H4 (cell line): ENCODE results near the gene CLK3. TPM values are rescaled to one million over a fixed set of nuclear protein-coding genes. Genes with fewer than 3 reads are reported as not detected.
"Not testable (repeated sequence)": the region's sequence is repeated elsewhere in the genome, so short reads cannot be mapped to it uniquely, and the experiment has no call there.

Experiments
- DNase-seq: peaks from one replicate; pipeline ENCODE4 v3.0.0-alpha.2; 2015; ENCODE audit warnings: low spot score
- total RNA-seq: library from RNA; depleted of rRNA; stranded (reverse); fragments of >200 nt; shearing (Covaris generic); gene quantifications from 2 replicates; pipeline ENCODE4 v1.2.3, GENCODE V29; 2014; rRNA removed

CLK3 gene
- 46.1 and 54.9 TPM in 2 replicates for total RNA-seq

DNA sequence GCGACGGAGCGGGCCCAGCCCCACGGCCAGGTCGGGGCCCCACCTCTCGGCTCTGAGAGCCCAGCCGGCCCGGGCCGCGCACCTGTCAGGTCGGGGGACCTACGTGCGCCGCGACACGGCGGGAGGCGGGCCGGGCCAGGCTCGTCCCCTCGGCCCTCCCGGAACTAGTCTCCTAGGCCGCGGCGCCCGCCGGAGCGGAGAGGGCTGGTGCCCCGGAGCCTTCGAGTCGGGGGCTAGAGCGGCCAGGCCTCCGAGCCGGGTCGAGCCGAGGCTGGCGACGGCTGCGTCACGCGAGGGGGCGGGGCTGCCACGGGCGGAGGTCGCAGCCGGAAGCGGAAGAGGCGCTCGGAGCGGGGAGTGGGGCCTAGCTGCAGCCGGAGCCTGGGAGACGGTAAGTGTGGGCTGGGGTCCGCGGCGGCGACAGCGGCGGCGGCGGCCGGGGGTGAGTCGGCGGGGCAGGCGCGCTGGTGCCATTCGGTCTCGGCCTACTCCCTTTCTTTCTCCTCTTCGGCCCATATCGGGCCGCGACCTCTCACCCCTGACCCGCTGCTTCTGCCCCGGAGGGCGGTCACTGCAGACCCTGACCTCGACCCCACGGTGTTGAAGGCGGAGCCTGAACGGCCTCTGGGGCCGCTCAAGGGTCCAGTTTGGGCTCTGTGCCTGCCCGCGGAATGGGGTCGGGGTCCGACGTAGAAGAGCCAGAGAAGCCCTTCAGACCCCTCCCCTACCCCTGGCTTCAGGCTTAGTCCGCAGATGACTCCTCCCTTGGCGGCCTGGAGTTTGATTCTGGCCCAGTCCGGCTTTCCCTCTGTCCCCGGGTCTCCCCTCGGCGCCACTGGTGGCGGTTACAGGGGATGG is at the start of gene CLK3:
Gene CLK3 (plus strand): TSS at position 329 of the 858 bp plus-strand sequence. CDS start 3,361 bp downstream, outside the sequence.
- peak; percentile 86 for DNase-seq

DNA sequence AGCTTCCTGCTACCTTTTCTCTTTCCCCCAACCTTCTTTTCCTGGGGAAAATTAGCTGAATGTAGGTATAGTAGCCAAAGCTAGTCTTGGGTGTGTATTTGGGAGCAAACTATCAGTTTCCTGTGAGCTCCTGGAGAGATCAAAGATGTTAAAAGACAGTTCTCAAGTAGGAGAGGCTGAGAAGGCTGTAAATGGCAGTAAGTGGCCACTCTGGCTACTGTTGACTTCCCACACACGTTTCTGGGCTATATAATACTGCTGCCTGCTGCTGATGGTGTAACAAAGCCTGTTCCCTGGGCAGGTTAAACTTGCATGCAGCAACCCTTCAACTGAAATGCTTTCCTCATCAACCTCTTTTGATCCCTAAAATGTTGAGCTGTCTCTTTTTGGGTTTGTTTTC is 47.0 kb upstream of the CLK3 start:
- DNase-seq, result no peak

GRCh38 chr15:74569731-74570070 is 45.9 kb upstream of the CLK3 start:
- DNase-seq, result no peak

DNA sequence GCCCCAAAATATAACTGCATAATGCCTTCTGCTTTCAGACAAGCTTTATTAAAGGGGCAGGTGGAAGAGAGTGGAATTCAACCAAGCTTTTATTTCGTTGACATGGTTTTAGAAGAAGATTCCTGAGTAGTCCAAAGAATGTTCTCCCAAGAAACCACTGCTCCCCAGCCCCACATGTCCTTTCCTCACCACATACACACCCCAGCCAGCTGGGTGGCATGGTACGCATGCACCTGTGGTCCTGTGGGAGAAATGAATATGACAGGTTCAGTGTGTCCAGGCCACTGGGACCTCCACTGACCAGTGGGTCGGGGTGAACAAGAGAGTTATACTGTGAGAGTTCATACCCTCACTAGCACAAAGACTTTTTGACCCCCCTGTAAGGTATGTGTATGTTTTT is 44.4 kb upstream of the CLK3 start:
- DNase-seq, result no peak

DNA sequence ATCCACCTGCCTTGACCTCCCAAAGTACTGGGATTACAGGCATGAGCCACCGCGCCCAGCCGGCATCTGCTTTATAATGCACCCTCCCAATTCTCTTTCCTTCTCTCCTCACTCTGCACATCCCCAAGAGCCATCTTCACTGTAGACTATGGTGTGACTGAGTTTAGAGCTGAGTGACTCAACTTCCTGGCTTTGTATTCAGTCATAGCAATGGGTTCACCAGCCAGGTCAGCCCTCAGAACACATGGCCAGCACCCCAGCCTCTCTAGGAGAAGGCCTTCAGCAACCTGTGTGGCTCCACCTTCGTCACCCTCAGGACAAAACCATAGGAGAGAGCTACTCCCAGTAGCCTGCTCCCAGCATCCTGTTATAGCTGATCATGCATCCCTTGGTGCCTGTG is 41.6 kb upstream of the CLK3 start:
- DNase-seq, result no peak

GRCh38 chr15:74578496-74578994 is 37.1 kb upstream of the CLK3 start:
- no peak for DNase-seq

DNA sequence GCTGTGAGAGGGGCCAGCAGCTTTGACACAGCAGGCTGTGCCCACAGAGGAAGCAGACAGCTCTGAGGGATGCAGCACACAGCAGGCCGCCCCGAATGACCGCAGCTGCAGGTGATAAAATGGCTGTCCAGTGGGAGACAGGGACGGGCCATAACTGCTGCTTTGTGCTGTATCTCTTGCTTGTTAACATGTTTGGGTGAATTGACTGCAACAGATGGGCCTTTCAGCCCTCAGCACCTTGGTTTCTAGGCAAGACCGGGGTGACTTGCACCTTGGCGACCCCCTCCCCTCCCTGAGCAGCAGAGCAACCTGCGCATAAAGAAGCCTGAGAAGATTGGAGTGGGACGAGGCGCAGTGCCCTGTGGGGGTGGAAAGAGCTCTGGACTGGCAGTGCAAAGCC is 36.6 kb upstream of the CLK3 start:
- no peak for DNase-seq

- DNase-seq, result no peak
These were observed 34.9 kb upstream of the CLK3 start for GRCh38 chr15:74580538-74581350.

DNA sequence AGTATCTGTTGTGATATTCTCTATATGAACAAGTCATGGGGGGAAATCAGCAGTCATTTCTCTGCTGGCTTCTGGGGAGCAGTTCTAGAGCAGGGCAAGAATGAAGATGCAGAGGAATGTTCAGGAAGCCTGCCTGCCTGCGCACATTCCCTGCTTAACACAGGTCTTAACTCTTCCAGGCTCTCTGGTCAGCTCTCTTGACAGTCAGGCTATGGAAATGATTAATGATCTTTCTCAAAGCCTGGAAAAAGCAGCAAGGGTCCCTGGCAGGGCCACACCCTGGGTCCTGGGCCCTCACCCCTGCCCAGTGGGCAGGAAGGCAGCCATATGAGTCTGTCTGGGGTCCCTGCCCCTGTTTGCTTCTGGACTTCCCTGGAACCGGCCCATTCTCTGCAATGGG is 31.4 kb upstream of the CLK3 start:
- no peak for DNase-seq

- no peak for DNase-seq
These were observed 30.9 kb upstream of the CLK3 start for GRCh38 chr15:74584779-74585178.

GRCh38 chr15:74585191-74585590 is 30.4 kb upstream of the CLK3 start:
- no peak for DNase-seq

DNA sequence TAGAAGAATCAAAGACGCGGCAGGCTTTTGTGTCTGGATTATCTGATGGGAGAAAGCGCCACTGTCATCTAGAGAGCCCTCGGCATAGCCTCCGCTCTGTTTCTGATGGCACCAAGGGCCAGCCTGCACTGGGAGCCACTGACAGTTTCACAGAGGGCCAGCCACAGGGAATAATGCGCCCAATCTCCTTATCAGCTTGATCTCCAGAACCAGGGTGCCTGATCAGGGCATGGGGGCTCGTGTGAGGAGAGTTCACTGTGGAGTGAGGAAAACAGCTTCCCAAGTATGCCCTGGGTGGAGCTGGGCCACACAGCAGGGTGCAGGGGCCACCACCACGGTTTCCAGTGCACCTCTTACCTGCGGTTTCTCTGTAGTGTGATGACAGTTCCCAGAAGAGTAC is 29.8 kb upstream of the CLK3 start:
- no peak for DNase-seq

GRCh38 chr15:74589826-74590225 is 25.8 kb upstream of the CLK3 start:
- DNase-seq, result no peak

DNA sequence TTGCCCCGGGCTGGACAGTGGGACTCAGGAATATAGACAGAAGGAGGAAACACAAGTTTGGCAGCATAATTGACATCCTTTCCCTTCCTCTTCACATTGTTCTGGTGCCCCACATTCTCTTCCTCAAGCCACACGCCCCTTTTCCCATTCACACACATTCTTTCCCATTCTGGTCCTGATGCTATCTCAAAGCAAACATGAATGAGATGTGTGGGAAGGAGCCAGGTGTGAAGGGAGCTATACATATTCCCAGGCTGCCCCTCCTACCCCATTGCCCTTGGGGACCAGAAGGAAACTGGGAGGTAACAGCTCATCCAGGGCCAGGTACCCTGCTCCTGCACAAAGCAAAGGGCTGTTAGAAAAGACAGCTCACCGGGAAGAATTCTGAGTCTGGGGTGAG is 23.4 kb upstream of the CLK3 start:
- DNase-seq, result no peak

- DNase-seq, result no peak
These were observed 22.5 kb upstream of the CLK3 start for GRCh38 chr15:74593122-74593521.

DNA sequence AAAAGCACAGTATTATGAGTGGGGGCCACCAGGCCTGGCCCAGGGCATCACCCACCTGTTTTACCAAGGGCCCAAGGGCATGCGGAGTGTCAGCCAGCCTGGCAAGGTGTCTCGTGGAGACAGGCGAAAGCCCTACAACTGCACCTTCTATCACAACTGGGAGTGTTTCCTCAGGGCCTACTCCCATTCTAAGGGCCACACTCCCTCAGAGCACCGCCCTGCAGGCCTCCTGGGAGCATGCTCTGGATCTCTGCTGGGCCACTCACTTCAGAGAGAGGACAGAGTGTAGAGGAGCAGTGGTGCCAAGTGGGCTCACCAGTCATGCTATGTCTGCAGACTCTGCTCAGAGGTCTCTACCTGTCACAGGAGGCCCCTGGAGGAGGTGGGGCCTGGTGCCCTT is 21.2 kb upstream of the CLK3 start:
- DNase-seq, result no peak

DNA sequence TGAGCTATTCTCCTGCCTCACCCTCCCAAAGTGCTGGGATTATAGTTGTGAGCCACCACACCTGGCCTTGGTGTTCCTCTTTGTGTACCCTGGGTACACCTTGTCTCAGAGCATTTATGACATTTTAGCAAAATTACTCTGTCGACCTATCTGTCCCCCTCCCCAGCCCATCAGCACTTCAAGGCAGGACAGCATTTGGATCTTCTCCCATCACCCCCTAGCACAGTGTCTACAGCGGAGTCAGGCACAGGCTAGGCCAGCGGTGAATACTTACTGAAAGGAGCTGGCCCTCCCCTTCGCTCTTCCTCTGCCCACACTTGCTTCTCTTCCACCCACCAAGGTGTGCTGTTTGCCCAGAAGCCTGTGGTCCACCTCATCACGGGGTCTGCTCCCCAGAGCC is 20.4 kb upstream of the CLK3 start:
- no peak for DNase-seq

DNA sequence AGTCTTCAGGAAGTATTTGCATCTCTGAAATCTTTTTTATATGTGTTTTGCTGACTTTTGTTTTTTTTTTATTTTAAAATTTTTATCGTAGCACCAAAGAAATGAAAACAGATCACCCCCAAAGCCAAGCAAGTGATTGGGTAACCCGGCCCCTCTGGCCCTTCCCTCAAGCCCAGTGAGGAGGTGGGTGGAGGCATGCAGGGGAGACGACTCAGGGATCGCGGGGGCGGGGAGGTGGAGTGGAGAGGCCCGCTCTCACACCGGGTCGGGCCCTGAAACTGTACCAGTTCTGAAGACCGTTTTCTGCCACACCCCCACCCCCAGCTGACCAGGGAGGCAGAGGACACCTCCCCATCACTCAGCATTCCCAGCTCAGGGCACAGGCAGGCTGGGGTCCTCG is 18.9 kb upstream of the CLK3 start:
- not testable (repeated sequence) for DNase-seq

DNA sequence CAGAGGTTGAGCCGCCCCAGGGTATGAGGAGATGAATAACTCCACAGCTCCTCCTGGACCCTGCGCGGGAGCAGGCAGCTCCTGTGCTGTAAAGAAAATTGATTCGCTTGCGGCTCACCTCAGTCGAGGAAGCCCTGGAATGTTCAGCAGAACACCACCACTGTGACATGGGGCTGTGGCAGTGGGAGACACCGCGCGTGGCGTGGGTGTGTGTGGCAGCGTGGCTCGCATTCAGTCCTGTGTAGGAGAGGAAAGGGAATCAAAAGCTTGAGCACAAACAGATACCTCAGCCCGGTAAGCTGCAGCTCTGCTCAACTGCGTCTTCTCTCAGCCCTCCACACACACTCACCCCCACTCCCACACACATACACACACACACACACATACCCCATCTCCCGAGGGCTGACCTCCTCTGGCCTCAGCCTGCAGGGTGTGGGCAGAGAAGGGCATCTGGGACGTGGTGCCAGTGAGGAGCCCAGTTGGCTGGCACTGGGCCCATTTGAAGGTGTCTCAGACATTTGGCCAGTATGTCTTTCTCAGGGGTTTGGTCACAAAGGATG is 18.4 kb upstream of the CLK3 start:
- DNase-seq, result not testable (repeated sequence)

DNA sequence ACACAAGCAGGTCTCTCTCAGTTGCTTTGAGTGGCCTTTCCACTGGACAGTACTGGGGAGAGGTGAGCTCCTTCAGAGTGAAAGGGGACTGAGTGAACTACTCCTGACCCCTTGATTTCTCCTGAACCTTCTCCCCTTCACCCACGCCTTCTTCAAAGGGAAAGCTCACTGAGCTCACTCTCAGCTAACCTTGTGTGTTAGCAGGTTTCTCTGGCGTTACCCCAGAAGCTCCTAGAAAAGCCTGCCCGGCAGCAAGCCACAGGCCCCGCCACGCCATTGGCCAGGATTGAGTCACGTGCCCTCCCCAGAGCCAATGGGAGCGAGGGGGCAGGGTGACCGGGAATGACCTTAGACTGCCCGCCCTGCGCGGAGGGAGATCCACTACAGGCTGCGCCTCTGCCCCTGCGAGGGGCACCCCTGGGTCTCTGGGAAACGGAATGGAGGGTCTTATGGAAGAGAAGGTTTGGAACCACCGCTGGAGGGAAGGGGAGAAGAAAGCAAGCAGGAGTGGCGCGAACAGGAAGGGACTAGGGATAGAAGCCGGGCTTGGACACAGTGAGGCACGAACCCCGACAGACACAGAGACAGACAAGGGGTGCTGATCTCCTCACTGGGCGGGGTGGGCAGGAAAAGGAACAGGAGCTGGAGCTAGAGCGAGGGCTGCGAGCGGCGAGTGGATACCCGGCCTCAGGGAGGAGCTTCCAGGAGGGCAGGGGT is 17.4 kb upstream of the CLK3 start:
- peak; percentile 70 for DNase-seq

DNA sequence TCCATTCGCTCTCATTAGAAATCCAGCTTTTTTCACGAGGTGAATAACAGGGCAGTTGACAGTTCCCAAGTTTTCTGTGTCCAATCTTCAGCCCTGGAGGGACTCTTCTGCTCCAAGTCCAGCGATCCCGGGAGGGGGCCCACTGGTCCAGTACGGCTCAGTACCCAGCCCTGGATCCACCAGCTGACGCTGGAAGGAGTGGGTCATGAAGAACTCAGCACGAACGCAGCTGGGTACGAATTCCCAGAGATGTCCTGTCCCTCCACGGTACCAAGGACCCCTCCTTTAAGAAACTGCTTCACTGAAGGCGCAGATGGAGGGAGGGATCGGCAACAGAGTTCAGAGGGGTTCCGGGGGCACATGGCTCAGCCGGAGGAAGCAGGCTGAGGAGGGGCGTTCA is 16.5 kb upstream of the CLK3 start:
- DNase-seq, result no peak
